ENCODE data around the gene KIRREL3.

KIRREL3 gene

DNA sequence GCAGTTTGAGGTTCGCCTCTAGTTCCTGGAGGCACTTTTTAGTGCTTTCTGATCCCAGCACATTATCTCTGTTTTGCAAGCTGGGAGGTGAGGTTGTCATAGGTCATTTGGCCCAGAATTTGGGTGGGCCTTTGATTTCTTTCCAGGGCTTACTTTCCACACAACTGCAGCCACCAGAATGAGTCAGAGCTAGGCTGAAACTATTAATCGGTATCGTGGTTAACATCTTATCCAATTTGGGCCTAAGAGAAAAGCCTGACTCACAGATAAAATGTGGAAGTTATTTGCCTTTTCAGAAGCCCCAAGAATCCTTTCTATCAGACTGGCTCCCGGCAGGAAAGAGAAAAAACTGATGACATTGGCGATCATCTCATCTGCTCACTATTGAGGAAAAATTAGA is 166.4 kb downstream of the KIRREL3 start:
- Histone ChIP-seq H3K9ac (ENCODE audit: low read length) (no peak overlapping the region), H3K27ac (ENCODE audit: low read length) (no peak overlapping the region), H3K4me3 (ENCODE audit: low read length) (no peak overlapping the region), H3K79me2 (ENCODE audit: low read length) (no peaks in the 10 kb centered on the region), H4K20me1 (ENCODE audit: insufficient read depth, low read length) (no peaks in the 10 kb centered on the region), H3K4me2 (ENCODE audit: low read length) (no peak overlapping the region), H3K36me3 (replicated peaks; ENCODE audit: low read depth, low read length) (no peaks in the 10 kb centered on the region), H3K9me3 (ENCODE audit: insufficient read depth, low read length) (no peaks in the 10 kb centered on the region), H2AFZ (ENCODE audit: low read depth, low read length) (no peak overlapping the region), H3K4me1 (ENCODE audit: low read length) (no peaks in the 10 kb centered on the region), H3K27me3 (ENCODE audit: low read depth, low read length) (peaks cover 3% of the 10 kb centered on the region; the same call in 1 of the 2 replicates)
- TF ChIP-seq, protein P1, sequence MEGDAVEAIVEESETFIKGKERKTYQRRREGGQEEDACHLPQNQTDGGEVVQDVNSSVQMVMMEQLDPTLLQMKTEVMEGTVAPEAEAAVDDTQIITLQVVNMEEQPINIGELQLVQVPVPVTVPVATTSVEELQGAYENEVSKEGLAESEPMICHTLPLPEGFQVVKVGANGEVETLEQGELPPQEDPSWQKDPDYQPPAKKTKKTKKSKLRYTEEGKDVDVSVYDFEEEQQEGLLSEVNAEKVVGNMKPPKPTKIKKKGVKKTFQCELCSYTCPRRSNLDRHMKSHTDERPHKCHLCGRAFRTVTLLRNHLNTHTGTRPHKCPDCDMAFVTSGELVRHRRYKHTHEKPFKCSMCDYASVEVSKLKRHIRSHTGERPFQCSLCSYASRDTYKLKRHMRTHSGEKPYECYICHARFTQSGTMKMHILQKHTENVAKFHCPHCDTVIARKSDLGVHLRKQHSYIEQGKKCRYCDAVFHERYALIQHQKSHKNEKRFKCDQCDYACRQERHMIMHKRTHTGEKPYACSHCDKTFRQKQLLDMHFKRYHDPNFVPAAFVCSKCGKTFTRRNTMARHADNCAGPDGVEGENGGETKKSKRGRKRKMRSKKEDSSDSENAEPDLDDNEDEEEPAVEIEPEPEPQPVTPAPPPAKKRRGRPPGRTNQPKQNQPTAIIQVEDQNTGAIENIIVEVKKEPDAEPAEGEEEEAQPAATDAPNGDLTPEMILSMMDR (IDR thresholded peaks at IDR 0.05; ENCODE audit: low read depth, low read length), result no peak
- no peak for TF ChIP-seq EZH2phosphoT487 (IDR thresholded peaks at IDR 0.05; ENCODE audit: low read depth)

DNA sequence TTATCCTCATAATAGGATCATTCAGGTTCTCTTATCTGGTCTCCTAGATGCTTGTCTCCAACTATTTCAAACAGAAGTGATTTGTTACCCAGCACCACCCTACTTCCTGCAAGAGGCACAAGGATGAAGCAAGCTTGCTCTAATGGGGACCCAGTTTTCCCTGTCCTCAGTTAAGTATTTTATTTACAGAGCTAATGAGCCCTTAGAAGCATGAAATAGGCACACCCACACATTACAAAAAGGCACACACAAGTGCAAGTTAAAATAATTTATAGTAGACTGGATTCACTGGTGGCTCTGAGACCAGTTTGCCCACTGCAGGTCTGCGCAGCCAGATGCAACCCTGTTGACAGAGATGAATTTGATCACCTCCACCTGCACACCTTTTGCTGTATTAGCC is 167.5 kb downstream of the KIRREL3 start:
- Histone ChIP-seq H3K27me3 (ENCODE audit: low read depth, low read length) (peaks cover 3% of the 10 kb centered on the region; the same call in 1 of the 2 replicates), H2AFZ (ENCODE audit: low read depth, low read length) (no peak overlapping the region), H3K4me2 (ENCODE audit: low read length) (no peak overlapping the region), H3K36me3 (replicated peaks; ENCODE audit: low read depth, low read length) (no peaks in the 10 kb centered on the region), H4K20me1 (ENCODE audit: insufficient read depth, low read length) (no peaks in the 10 kb centered on the region), H3K9ac (ENCODE audit: low read length) (no peak overlapping the region), H3K27ac (ENCODE audit: low read length) (no peak overlapping the region), H3K9me3 (ENCODE audit: insufficient read depth, low read length) (no peaks in the 10 kb centered on the region), H3K79me2 (ENCODE audit: low read length) (no peaks in the 10 kb centered on the region), H3K4me1 (ENCODE audit: low read length) (no peaks in the 10 kb centered on the region), H3K4me3 (ENCODE audit: low read length) (no peak overlapping the region)
- TF ChIP-seq EZH2phosphoT487 (IDR thresholded peaks at IDR 0.05; ENCODE audit: low read depth), result no peak
- TF ChIP-seq, protein P1 (IDR thresholded peaks at IDR 0.05; ENCODE audit: low read depth, low read length), result no peak

DNA sequence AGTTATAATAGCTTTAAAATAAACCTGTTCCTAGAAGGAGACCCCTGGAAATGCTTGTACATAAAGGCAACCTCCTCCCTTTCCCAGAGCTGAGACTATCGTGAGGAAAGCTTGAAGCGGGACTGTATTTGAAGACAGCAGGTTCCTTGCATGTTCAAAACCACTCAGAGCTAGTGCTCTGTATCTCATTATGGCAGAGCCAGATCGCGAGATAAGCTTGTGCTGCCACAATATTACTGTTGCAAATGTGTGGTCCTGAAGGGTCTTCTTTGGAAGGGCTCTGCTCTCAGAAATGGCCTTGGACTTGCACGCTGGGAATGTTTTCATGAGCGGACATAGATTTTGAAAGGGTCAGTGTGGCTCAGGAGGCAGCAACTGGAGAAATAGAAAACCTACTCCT is 168.2 kb downstream of the KIRREL3 start:
- no peak overlapping the region for H3K4me2 ChIP-seq (ENCODE audit: low read length)
- H3K27me3 ChIP-seq (ENCODE audit: low read depth, low read length), result peaks cover 3% of the 10 kb centered on the region; the same call in 1 of the 2 replicates
- no peak overlapping the region for H3K9ac ChIP-seq (ENCODE audit: low read length)
- no peaks in the 10 kb centered on the region for H3K36me3 ChIP-seq (replicated peaks; ENCODE audit: low read depth, low read length)
- H4K20me1 ChIP-seq (ENCODE audit: insufficient read depth, low read length), result no peaks in the 10 kb centered on the region
- H3K9me3 ChIP-seq (ENCODE audit: insufficient read depth, low read length), result no peaks in the 10 kb centered on the region
- H3K4me1 ChIP-seq (ENCODE audit: low read length), result no peaks in the 10 kb centered on the region
- H3K27ac ChIP-seq (ENCODE audit: low read length), result no peak overlapping the region
- TF ChIP-seq, protein P1 (IDR thresholded peaks at IDR 0.05; ENCODE audit: low read depth, low read length), result no peak
- no peak for TF ChIP-seq EZH2phosphoT487 (IDR thresholded peaks at IDR 0.05; ENCODE audit: low read depth)
- no peak overlapping the region for H3K4me3 ChIP-seq (ENCODE audit: low read length)
- no peak overlapping the region for H2AFZ ChIP-seq (ENCODE audit: low read depth, low read length)
- H3K79me2 ChIP-seq (ENCODE audit: low read length), result no peaks in the 10 kb centered on the region

DNA sequence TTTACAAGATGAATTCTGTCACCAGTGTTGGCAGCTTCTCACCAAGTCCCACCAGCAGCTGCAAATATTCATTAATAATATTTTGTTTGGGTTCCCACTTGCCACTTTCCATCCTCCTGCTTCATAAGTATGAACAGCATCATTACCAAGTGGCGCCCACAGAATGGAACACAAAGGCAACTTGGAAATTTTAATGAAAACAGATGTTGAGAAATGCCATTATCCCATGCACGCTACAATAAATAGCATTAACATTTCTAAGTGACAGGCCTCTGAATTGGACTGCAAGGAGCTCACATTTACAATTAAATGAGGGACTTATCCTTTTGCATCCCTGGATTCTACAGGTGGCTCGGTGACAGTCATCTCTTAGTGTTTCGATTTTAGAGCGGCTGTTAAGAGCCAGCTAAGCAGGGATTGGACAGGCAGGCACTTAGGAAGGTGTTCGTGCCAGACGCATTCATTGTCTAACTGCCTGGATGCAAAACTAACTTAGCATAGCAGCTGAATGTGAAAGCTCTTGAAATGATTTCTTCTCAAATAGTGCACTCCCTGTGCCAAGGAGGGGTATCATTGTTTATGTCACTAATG is 170.3 kb downstream of the KIRREL3 start:
- no peak overlapping the region for H3K4me3 ChIP-seq (ENCODE audit: low read length)
- H3K79me2 ChIP-seq (ENCODE audit: low read length), result no peaks in the 10 kb centered on the region
- TF ChIP-seq, protein P1 (IDR thresholded peaks at IDR 0.05; ENCODE audit: low read depth, low read length), result no peak
- TF ChIP-seq EZH2phosphoT487 (IDR thresholded peaks at IDR 0.05; ENCODE audit: low read depth), result no peak
- H3K9me3 ChIP-seq (ENCODE audit: insufficient read depth, low read length), result no peaks in the 10 kb centered on the region
- H3K27ac ChIP-seq (ENCODE audit: low read length), result no peak overlapping the region
- no peak overlapping the region for H3K9ac ChIP-seq (ENCODE audit: low read length)
- no peak overlapping the region for H3K4me2 ChIP-seq (ENCODE audit: low read length)
- no peaks in the 10 kb centered on the region for H3K36me3 ChIP-seq (replicated peaks; ENCODE audit: low read depth, low read length)
- no peaks in the 10 kb centered on the region for H3K4me1 ChIP-seq (ENCODE audit: low read length)
- H4K20me1 ChIP-seq (ENCODE audit: insufficient read depth, low read length), result no peaks in the 10 kb centered on the region
- H2AFZ ChIP-seq (ENCODE audit: low read depth, low read length), result no peak overlapping the region
- 0 out of 2 replicates have a peak, but pooled peaks cover 5% of the 10 kb centered on the region for H3K27me3 ChIP-seq (ENCODE audit: low read depth, low read length)
